BLaER1 treated with 17β-estradiol and CSF1 and Interleukin-3, amounts not matched to agents 10 nM and 100 nM (cell line): ENCODE results near the gene IL10RB.
A peak's percentile ranks its signal among the peaks of the same experiment; 100 is the strongest.

Source experiments
- H3K27ac ChIP-seq, 11 experiments: shearing (Covaris generic); formaldehyde crosslinking; 2 replicates each; pipeline ENCODE4 v1.8.1; 2022
- H3K27me3 ChIP-seq, 11 experiments: shearing (Covaris generic); formaldehyde crosslinking; 2 replicates each; pipeline ENCODE4 v1.8.1; 2022
- H3K36me3 ChIP-seq, 11 experiments: shearing (Covaris generic); formaldehyde crosslinking; 2 replicates each; pipeline ENCODE4 v1.8.1; 2022
- H3K4me1 ChIP-seq, 10 experiments: shearing (Covaris generic); formaldehyde crosslinking; 2 replicates each; pipeline ENCODE4 v1.8.1; 2022
- H3K4me2 ChIP-seq, 11 experiments: shearing (Covaris generic); formaldehyde crosslinking; 2 replicates each; pipeline ENCODE4 v1.8.1; 2022
- H3K4me3 ChIP-seq, 10 experiments: shearing (Covaris generic); formaldehyde crosslinking; 2 replicates each; pipeline ENCODE4 v1.8.1; 2022
- H3K9ac ChIP-seq, 11 experiments: shearing (Covaris generic); formaldehyde crosslinking; 2 replicates each; pipeline ENCODE4 v1.8.1; 2022
- H3K9me3 ChIP-seq, 11 experiments: shearing (Covaris generic); formaldehyde crosslinking; replicated peaks in 1 of 11; 2 replicates each; pipeline ENCODE4 v1.8.1; 2022
- H4K20me1 ChIP-seq, 11 experiments: shearing (Covaris generic); formaldehyde crosslinking; 2 replicates each; pipeline ENCODE4 v1.8.1; 2022
- Cebpa-rat ChIP-seq, 11 experiments: shearing (Covaris generic); IDR thresholded peaks; 2 replicates each; pipeline ENCODE4 v1.8.1; 2022

IL10RB gene

GRCh38 chr21:33290441-33290840, 24.3 kb downstream of the IL10RB start:
- Histone ChIP-seq H3K27ac (no peak overlapping the region), H4K20me1 (peaks cover 0 to 8% (median 0%) of the 10 kb centered on the region in 11 experiments; a peak in 2 of 22 replicates), H3K4me1 (peaks cover 34 to 73% (median 64%) of the 10 kb centered on the region in 10 experiments), H3K36me3 (peaks cover 39 to 99% (median 92%) of the 10 kb centered on the region in 11 experiments), H3K27me3 (no peaks in the 10 kb centered on the region), H3K9me3 (no peaks in the 10 kb centered on the region), H3K4me2 (no peak overlapping the region), H3K9ac (no peak overlapping the region), H3K4me3 (no peak overlapping the region)
- no peak for TF ChIP-seq Cebpa-rat (IDR thresholded peaks at IDR 0.05)

GRCh38 chr21:33291686-33292085, 25.5 kb downstream of the IL10RB start:
- Histone ChIP-seq H3K9ac (peak overlapping the region in 1 of 11 experiments; percentile 22; a peak in 1 of 22 replicates), H4K20me1 (peaks cover 0 to 5% (median 0%) of the 10 kb centered on the region in 11 experiments; a peak in 2 of 22 replicates), H3K9me3 (no peaks in the 10 kb centered on the region), H3K4me1 (peaks cover 47 to 74% (median 71%) of the 10 kb centered on the region in 10 experiments), H3K27me3 (no peaks in the 10 kb centered on the region), H3K36me3 (peaks cover 30 to 99% (median 88%) of the 10 kb centered on the region in 11 experiments; a peak in 21 of 22 replicates), H3K4me2 (no peak overlapping the region), H3K4me3 (no peak overlapping the region), H3K27ac (no peak overlapping the region; a peak in 1 of 22 replicates)
- TF ChIP-seq Cebpa-rat (IDR thresholded peaks at IDR 0.05) = no peak

- H3K27me3 ChIP-seq = no peaks in the 10 kb centered on the region
- H3K27ac ChIP-seq = no peak overlapping the region
- no peak overlapping the region for H3K4me3 ChIP-seq
- no peaks in the 10 kb centered on the region for H3K9me3 ChIP-seq
- peak overlapping the region in 3 of 11 experiments; percentile 0 to 14 (median 5); a peak in 4 of 22 replicates for H3K4me2 ChIP-seq
- H3K4me1 ChIP-seq = peaks cover 57 to 82% (median 77%) of the 10 kb centered on the region in 10 experiments
- TF ChIP-seq Cebpa-rat (IDR thresholded peaks at IDR 0.05) = no peak
- H3K36me3 ChIP-seq = peaks cover 30 to 99% (median 87%) of the 10 kb centered on the region in 11 experiments; a peak in 21 of 22 replicates
- H3K9ac ChIP-seq = 0 out of 22 replicates have a peak overlapping the region, but pooled peaks of 1 of the 11 experiments have one; percentile 0
- H4K20me1 ChIP-seq = peaks cover 0 to 5% (median 0%) of the 10 kb centered on the region in 11 experiments; a peak in 2 of 22 replicates
These were observed 26.6 kb downstream of the IL10RB start for GRCh38 chr21:33292724-33293123.

GRCh38 chr21:33293136-33293535, 27.0 kb downstream of the IL10RB start:
- TF ChIP-seq Cebpa-rat (IDR thresholded peaks at IDR 0.05) = no peak
- Histone ChIP-seq H3K27ac (no peak overlapping the region), H3K4me3 (no peak overlapping the region), H3K9me3 (no peaks in the 10 kb centered on the region), H3K9ac (0 out of 22 replicates have a peak overlapping the region, but pooled peaks of 1 of the 11 experiments have one; percentile 0), H3K27me3 (no peaks in the 10 kb centered on the region), H4K20me1 (peaks cover 0 to 5% (median 0%) of the 10 kb centered on the region in 11 experiments; a peak in 1 of 22 replicates), H3K4me2 (peak overlapping the region in 5 of 11 experiments; percentile 0 to 17 (median 14); a peak in 5 of 22 replicates), H3K4me1 (peaks cover 56 to 85% (median 77%) of the 10 kb centered on the region in 10 experiments), H3K36me3 (peaks cover 30 to 97% (median 83%) of the 10 kb centered on the region in 11 experiments; a peak in 21 of 22 replicates)

GRCh38 chr21:33293811-33294216, 27.6 kb downstream of the IL10RB start:
- Histone ChIP-seq H3K9ac (no peak overlapping the region), H3K27me3 (no peaks in the 10 kb centered on the region), H3K4me3 (no peak overlapping the region), H3K4me2 (peak overlapping the region in 6 of 11 experiments; percentile 0 to 33 (median 19); a peak in 3 of 22 replicates), H3K36me3 (peaks cover 30 to 90% (median 76%) of the 10 kb centered on the region in 11 experiments; a peak in 21 of 22 replicates), H4K20me1 (peaks cover 0 to 5% (median 0%) of the 10 kb centered on the region in 11 experiments; a peak in 1 of 22 replicates), H3K9me3 (no peaks in the 10 kb centered on the region), H3K27ac (peak overlapping the region in 1 of 11 experiments; percentile 78; a peak in 1 of 22 replicates), H3K4me1 (peaks cover 56 to 85% (median 77%) of the 10 kb centered on the region in 10 experiments)
- TF ChIP-seq Cebpa-rat (IDR thresholded peaks at IDR 0.05) = no peak

DNA sequence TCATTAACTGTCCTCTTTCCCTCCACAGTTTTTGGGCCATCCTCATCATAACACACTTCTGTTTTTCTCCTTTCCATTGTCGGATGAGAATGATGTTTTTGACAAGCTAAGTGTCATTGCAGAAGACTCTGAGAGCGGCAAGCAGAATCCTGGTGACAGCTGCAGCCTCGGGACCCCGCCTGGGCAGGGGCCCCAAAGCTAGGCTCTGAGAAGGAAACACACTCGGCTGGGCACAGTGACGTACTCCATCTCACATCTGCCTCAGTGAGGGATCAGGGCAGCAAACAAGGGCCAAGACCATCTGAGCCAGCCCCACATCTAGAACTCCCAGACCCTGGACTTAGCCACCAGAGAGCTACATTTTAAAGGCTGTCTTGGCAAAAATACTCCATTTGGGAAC, 30.0 kb downstream of the IL10RB start:
- Histone ChIP-seq H3K36me3 (peaks cover 20 to 67% (median 56%) of the 10 kb centered on the region in 11 experiments; a peak in 21 of 22 replicates), H3K4me2 (peak overlapping the region; percentile 22 to 79 (median 53); a peak in 21 of 22 replicates), H3K27me3 (no peaks in the 10 kb centered on the region), H3K4me3 (no peak overlapping the region), H3K4me1 (peaks cover 69 to 96% (median 92%) of the 10 kb centered on the region in 10 experiments), H3K27ac (peak overlapping the region; percentile 31 to 78 (median 52); a peak in 20 of 22 replicates), H3K9ac (peak overlapping the region in 5 of 11 experiments; percentile 6 to 58 (median 50); a peak in 7 of 22 replicates), H3K9me3 (no peaks in the 10 kb centered on the region), H4K20me1 (peaks cover 0 to 5% (median 0%) of the 10 kb centered on the region in 11 experiments; a peak in 1 of 22 replicates)
- no peak for TF ChIP-seq Cebpa-rat (IDR thresholded peaks at IDR 0.05)

DNA sequence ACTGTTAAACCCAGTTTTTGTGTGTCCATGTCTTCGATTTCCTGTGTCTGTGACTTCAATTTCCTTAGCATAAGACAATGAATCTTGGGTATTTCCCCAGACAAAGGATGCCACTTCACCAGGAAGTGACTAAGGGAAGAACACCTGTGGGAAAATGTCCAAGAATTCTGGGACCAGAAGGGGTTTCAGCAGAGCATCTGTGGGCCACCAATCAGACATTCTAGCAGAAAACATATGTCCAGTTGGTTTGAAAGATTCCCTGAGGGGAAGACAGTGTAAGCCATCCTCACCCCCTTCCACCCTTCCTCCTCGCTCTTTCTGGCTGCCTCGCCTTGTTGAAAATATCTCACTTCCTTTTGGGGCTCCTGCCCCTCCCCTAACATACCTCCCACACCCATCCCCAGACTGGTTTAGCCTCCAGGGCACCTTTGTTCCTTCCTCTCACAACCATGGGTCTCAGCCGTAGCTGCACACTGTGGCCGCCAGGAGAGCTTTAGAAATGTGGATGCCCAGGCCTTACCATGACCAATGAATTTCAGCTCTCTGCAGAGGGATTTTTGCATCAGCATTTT, 33.1 kb downstream of the IL10RB start:
- H3K4me1 ChIP-seq = peaks cover 93 to 100% (median 98%) of the 10 kb centered on the region in 10 experiments
- H4K20me1 ChIP-seq = no peaks in the 10 kb centered on the region
- H3K27me3 ChIP-seq = no peaks in the 10 kb centered on the region
- peak overlapping the region; percentile 52 to 98 (median 93) for H3K27ac ChIP-seq
- H3K9ac ChIP-seq = peak overlapping the region in 9 of 11 experiments; percentile 9 to 85 (median 50); a peak in 14 of 22 replicates
- TF ChIP-seq Cebpa-rat (IDR thresholded peaks at IDR 0.05) = no peak
- peaks cover 0 to 38% (median 25%) of the 10 kb centered on the region in 11 experiments; a peak in 17 of 22 replicates for H3K36me3 ChIP-seq
- no peak overlapping the region for H3K4me3 ChIP-seq
- peak overlapping the region; percentile 72 to 95 (median 81) for H3K4me2 ChIP-seq
- no peaks in the 10 kb centered on the region for H3K9me3 ChIP-seq

GRCh38 chr21:33300701-33301631, 34.8 kb downstream of the IL10RB start:
- Histone ChIP-seq H3K9me3 (no peaks in the 10 kb centered on the region; a peak in 1 of 22 replicates), H3K4me3 (peak overlapping the region in 3 of 10 experiments; percentile 5 to 46 (median 21); a peak in 5 of 20 replicates), H3K27me3 (no peaks in the 10 kb centered on the region), H3K36me3 (peaks cover 0 to 22% (median 18%) of the 10 kb centered on the region in 11 experiments; a peak in 13 of 22 replicates), H3K27ac (peak overlapping the region; percentile 76 to 98 (median 93)), H3K9ac (peak overlapping the region; percentile 27 to 85 (median 78)), H3K4me2 (peak overlapping the region; percentile 72 to 95 (median 83)), H4K20me1 (no peaks in the 10 kb centered on the region), H3K4me1 (peaks cover 93 to 100% (median 98%) of the 10 kb centered on the region in 10 experiments)
- no peak for TF ChIP-seq Cebpa-rat (IDR thresholded peaks at IDR 0.05)
